GM19351 (cell line): ENCODE results near the gene ZNF549.
A peak's percentile ranks its signal among the peaks of the same experiment; 100 is the strongest.

ENCODE experiments used
- ATAC-seq: cut with Tn5 transposase; IDR thresholded peaks from one replicate; pipeline ENCODE4 v1.9.1; 2021; ENCODE audit warnings: mild to moderate bottlenecking, moderate library complexity; ENCODE audit not compliant: unreplicated experiment

The ZNF549 gene

GRCh38 chr19:57566396-57567265 is 39.5 kb downstream of the ZNF549 start:
- ATAC-seq = no peak

GRCh38 chr19:57570707-57571106 is 43.6 kb downstream of the ZNF549 start:
- no peak for ATAC-seq

- no peak for ATAC-seq
Observed at GRCh38 chr19:57572415-57572947, 45.3 kb downstream of the ZNF549 start.

GRCh38 chr19:57576661-57577060 is 49.5 kb downstream of the ZNF549 start:
- ATAC-seq = no peak

- ATAC-seq = peak; percentile 95
Observed at GRCh38 chr19:57578487-57579205, 51.5 kb downstream of the ZNF549 start, which contains the start of gene ZNF416. Gene ZNF416, minus strand, starts transcription at chr19:57578911. Its CDS starts 207 bp downstream, at chr19:57578704.

GRCh38 chr19:57583104-57583520 is 56.0 kb downstream of the ZNF549 start:
- no peak for ATAC-seq

GRCh38 chr19:57583521-57584416 is 56.6 kb downstream of the ZNF549 start, which contains the start of gene ZIK1:
Gene ZIK1, plus strand, starts transcription at chr19:57584145. Its CDS starts 212 bp downstream, at chr19:57584357.
- ATAC-seq = peak; percentile 67

GRCh38 chr19:57587529-57587928 is 60.4 kb downstream of the ZNF549 start:
- ATAC-seq = no peak

- peak; percentile 9 for ATAC-seq
Observed at GRCh38 chr19:57599377-57599760, 72.2 kb downstream of the ZNF549 start.

- ATAC-seq = peak; percentile 98
Observed at GRCh38 chr19:57599761-57600383, 72.7 kb downstream of the ZNF549 start, which contains the start of gene ZNF530. Gene ZNF530, plus strand, starts transcription at chr19:57599885. Its CDS starts 4,461 bp downstream, at chr19:57604346.

GRCh38 chr19:57606931-57607330 is 79.8 kb downstream of the ZNF549 start:
- no peak for ATAC-seq
